ENCODE results near the gene WDCP. TPM values are rescaled to one million over a fixed set of nuclear protein-coding genes. Genes with fewer than 3 reads are reported as not detected.

The WDCP gene
- total RNA-seq, 3 donors from 2014 or later (not counting 1 experiment from before 2014, with no cell fraction given) = 2.4 to 11.8 (median 11.2) TPM

DNA sequence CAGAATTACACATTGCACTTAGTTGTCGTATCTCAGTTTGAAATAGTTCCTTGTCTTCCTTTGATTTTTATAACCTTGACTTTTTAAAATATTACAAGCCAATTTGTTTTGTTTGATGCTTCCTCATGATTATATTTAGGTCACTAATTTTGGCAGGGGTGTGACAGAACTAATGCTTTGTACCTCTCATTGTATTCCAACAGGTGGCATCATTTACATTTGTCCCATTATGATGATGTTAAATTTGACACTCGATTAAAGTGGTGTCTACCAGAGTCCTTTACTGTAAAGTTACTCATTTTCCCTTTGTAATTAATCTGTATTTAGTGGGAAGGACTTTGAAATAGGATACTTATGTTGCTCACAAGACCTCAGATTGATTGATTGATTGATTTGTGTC lies 58.8 kb downstream of the WDCP start:
- Mint-ChIP-seq H3K9me3 (no peaks in the 10 kb centered on the region), H3K4me3 (no peak overlapping the region), H3K4me1 (no peaks in the 10 kb centered on the region), H3K36me3 (no peaks in the 10 kb centered on the region), H3K27me3 (ENCODE audit: low read depth in 2 of 2) (no peaks in the 10 kb centered on the region), H3K27ac (no peak overlapping the region)
- H3K36me3 ChIP-seq (ENCODE audit: control insufficient read depth, insufficient read depth, low read length) = peaks cover 10% of the 10 kb centered on the region
- H3K4me3 ChIP-seq (ENCODE audit: low read length) = no peak overlapping the region
- WGBS (ENCODE audit: insufficient coverage) = 100% methylated on average over 1 of the region's 2 CpGs
- DNase-seq = peak in 1 of 2 donors; percentile 48
- ATAC-seq = peak in 2 of 3 donors; percentile 49 to 58
- no peaks in the 10 kb centered on the region for H3K4me1 ChIP-seq (ENCODE audit: control insufficient read depth, insufficient read depth, low read length)
- TF ChIP-seq CTCF (IDR thresholded peaks at IDR 0.05) = no peak
- intact Hi-C loops (cut with micrococcal nuclease) = loop anchor here (1.0 kb wide), 1 partner anchor 96 kb away; the partner anchor contains the start of gene TP53I3
- H3K27ac ChIP-seq (ENCODE audit: low read length) = no peak overlapping the region
- H3K9me3 ChIP-seq (ENCODE audit: control insufficient read depth, insufficient read depth, low read length) = no peaks in the 10 kb centered on the region
- no peaks in the 10 kb centered on the region for H3K27me3 ChIP-seq (ENCODE audit: control insufficient read depth, insufficient read depth, low read length)

Other genes with a start within 250 kb of the WDCP start
- gene ATAD2B, start 120.3 kb downstream of the WDCP start, total RNA-seq = 10 to 100 TPM; 71.5 to 85.7 (median 84.0) TPM
- gene UBXN2A, start 106.9 kb downstream of the WDCP start, total RNA-seq = 10 to 100 TPM; 14.7 to 18.0 (median 16.2) TPM
- 1 to 10 TPM in 1 of 3 donors, under 1 TPM in 1, not detected in 1; 0.93 to 1.1 TPM for gene MFSD2B, start 37.3 kb downstream of the WDCP start, total RNA-seq
- gene FKBP1B, start 2.4 kb upstream of the WDCP start, total RNA-seq = 1 to 10 TPM; 1.5 to 3.4 (median 3.3) TPM
- 10 to 100 TPM; 57.2 to 65.1 (median 57.4) TPM for gene SF3B6, start 28.9 kb upstream of the WDCP start, total RNA-seq
- 1 to 10 TPM; 1.6 to 2.6 (median 2.0) TPM for gene TP53I3, start 37.4 kb upstream of the WDCP start, total RNA-seq
- gene PFN4, start 75.9 kb upstream of the WDCP start, total RNA-seq = not detected
- 10 to 100 TPM; 31.4 to 35.9 (median 31.5) TPM for gene FAM228B, start 76.1 kb upstream of the WDCP start, total RNA-seq
- gene FAM228A, start 127.7 kb upstream of the WDCP start, total RNA-seq = under 1 TPM in 2 of 3 donors, not detected in 1; 0.34 to 0.82 TPM

Measured in natural killer cell (primary cell).